B cell (primary cell): ENCODE results near the gene TMEM156. TPM values are rescaled to one million over a fixed set of nuclear protein-coding genes. Genes with fewer than 3 reads are reported as not detected.

Experiments used
- ATAC-seq: fragments of 200-7000 bp; cut with Tn5 transposase; one replicate; pipeline ENCODE4 v1.10.0; 2021; ENCODE audit warnings: low read depth, mild to moderate bottlenecking, moderate number of reproducible peaks, moderate library complexity
- CTCF ChIA-PET: fragments of 350-600 bp; sonication (Branson Sonifier 250); formaldehyde crosslinking; loops from one replicate; lab custom pipeline; 2021; ENCODE audit warnings: antibody characterized with exemption, inconsistent platforms; lab: Charles Lee
- POLR2A ChIA-PET: fragments of 350-600 bp; sonication (Branson Sonifier 250); formaldehyde crosslinking; loops from one replicate; lab custom pipeline; 2021; ENCODE audit warnings: antibody characterized with exemption; lab: Charles Lee
- DNase-seq: peaks from one replicate; pipeline ENCODE4 v3.0.0; 2013
- H2AFZ ChIP-seq: 2 replicates; pipeline ENCODE4 v1.6.1; 2012; ENCODE audit warnings: mild to moderate bottlenecking, low read depth, low read length; ENCODE audit not compliant: insufficient read depth, poor library complexity, severe bottlenecking
- H3K27ac ChIP-seq, 2 donors: 1 replicate in 1 of 2; 2 replicates in 1 of 2; pipeline ENCODE4 v1.5.1; 2012 to 2013; ENCODE audit warnings: low read length in 2 of 2, mild to moderate bottlenecking in 2 of 2, moderate library complexity in 1 of 2
- H3K27me3 ChIP-seq, 4 experiments: fragments of 200-600 bp in 1 of 4; sonication (generic) in 1 of 4; replicated peaks in 1 of 4; 1 replicate in 2 of 4; 2 replicates in 2 of 4; pipeline versions ENCODE4 v1.6.1 to v1.7.0; 2013 to 2016; ENCODE audit warnings: low read length in 3 of 4, mild to moderate bottlenecking in 2 of 4, mixed read lengths in 1 of 4, moderate library complexity in 1 of 4; ENCODE audit not compliant: insufficient read depth in 4 of 4, control insufficient read depth in 3 of 4; ENCODE audit errors: control extremely low read depth in 1 of 4
- H3K36me3 ChIP-seq, 2 experiments: replicated peaks in 1 of 2; 1 replicate in 1 of 2; 2 replicates in 1 of 2; pipeline versions ENCODE4 v1.6.1 to v1.7.1; 2013; ENCODE audit warnings: low read length in 1 of 2; ENCODE audit not compliant: insufficient read depth in 2 of 2, control insufficient read depth in 1 of 2; ENCODE audit errors: control extremely low read depth in 1 of 2, extremely low read depth in 1 of 2
- H3K4me1 ChIP-seq, 2 donors: fragments of 200-600 bp in 1 of 2; sonication (generic) in 1 of 2; 1 replicate in 1 of 2; 2 replicates in 1 of 2; pipeline versions ENCODE4 v1.5.1 to v1.6.1; 2013 to 2017; ENCODE audit warnings: low read length in 2 of 2; ENCODE audit not compliant: control insufficient read depth in 2 of 2, insufficient read depth in 2 of 2
- H3K4me2 ChIP-seq: replicated peaks from 2 replicates; pipeline ENCODE3; 2012; ENCODE audit warnings: mild to moderate bottlenecking, low read depth, low read length; ENCODE audit not compliant: poor library complexity, severe bottlenecking
- H3K4me3 ChIP-seq, 5 experiments: fragments of 200-600 bp in 1 of 5; sonication (generic) in 1 of 5; 1 replicate in 3 of 5; 2 replicates in 2 of 5; pipeline versions ENCODE4 v1.5.1 to v1.7.0; 2011 to 2016; ENCODE audit warnings: low read length in 4 of 5, mild to moderate bottlenecking in 4 of 5, low read depth in 2 of 5, control low read depth in 1 of 5, moderate library complexity in 1 of 5; ENCODE audit not compliant: insufficient read depth in 1 of 5; ENCODE audit errors: control extremely low read depth in 1 of 5, extremely low read depth in 1 of 5
- H3K79me2 ChIP-seq: fragments of 200-600 bp; sonication (generic); one replicate; pipeline ENCODE4 v1.6.0; 2016; ENCODE audit warnings: low read length; ENCODE audit not compliant: control insufficient read depth, insufficient read depth
- H3K9ac ChIP-seq: fragments of 200-600 bp; sonication (generic); 2 replicates; pipeline ENCODE4 v1.6.1; 2017; ENCODE audit warnings: mild to moderate bottlenecking, low read length, moderate library complexity
- H3K9me3 ChIP-seq, 3 donors: one replicate each; pipeline versions ENCODE4 v1.6.1 to v1.7.1; 2013; ENCODE audit warnings: low read length in 2 of 3; ENCODE audit not compliant: control insufficient read depth in 2 of 3, insufficient read depth in 1 of 3; ENCODE audit errors: control extremely low read depth in 1 of 3
- H4K20me1 ChIP-seq: 2 replicates; pipeline ENCODE4 v1.6.0; 2012; ENCODE audit warnings: mild to moderate bottlenecking, low read length; ENCODE audit not compliant: insufficient read depth, control insufficient read depth, poor library complexity, severe bottlenecking
- H3K27ac Mint-ChIP-seq: one replicate; pipeline ENCODE4 v1.8.0; 2021; ENCODE audit warnings: mixed read lengths
- H3K27me3 Mint-ChIP-seq: one replicate; pipeline ENCODE4 v1.8.0; 2021; ENCODE audit warnings: mixed read lengths
- H3K4me1 Mint-ChIP-seq: one replicate; pipeline ENCODE4 v1.8.0; 2021; ENCODE audit warnings: mixed read lengths
- H3K4me3 Mint-ChIP-seq: one replicate; pipeline ENCODE4 v1.8.0; 2021; ENCODE audit warnings: mixed read lengths
- H3K9me3 Mint-ChIP-seq: one replicate; pipeline ENCODE4 v1.8.0; 2022; ENCODE audit warnings: mixed read lengths; ENCODE audit not compliant: insufficient read depth
- EZH2 ChIP-seq: IDR thresholded peaks from 2 replicates; pipeline ENCODE4 v1.6.1; 2012; ENCODE audit warnings: borderline replicate concordance, low read depth, mild to moderate bottlenecking, moderate library complexity, low read length; ENCODE audit not compliant: insufficient read depth, poor library complexity, severe bottlenecking
- intact Hi-C: fragments of 100-400 bp; cut with micrococcal nuclease; formaldehyde crosslinking; loops from one replicate; pipeline ENCODE4 v1.10.0; 2022
- polyA plus RNA-seq: library from polyadenylated mRNA; depleted of rRNA; stranded (reverse); fragments of >200 nt; gene quantifications from 2 replicates; pipeline ENCODE4 v1.2.3, GENCODE V29; 2012
- total RNA-seq, 2 donors: library from RNA; stranded (reverse); fragments of 120-200 nt in 1 of 2; gene quantifications; 1 replicate in 1 of 2; 2 replicates in 1 of 2; pipeline versions ENCODE4 v1.2.3 to v1.2.4, GENCODE V29; 2013 to 2022
- TF ChIP-seq, protein P1 (sequence below): fragments of 200-600 bp; IDR thresholded peaks from one replicate; pipeline ENCODE4 v1.8.0; 2022; ENCODE audit warnings: antibody characterized with exemption, mild to moderate bottlenecking

TMEM156 gene
- total and polyA plus RNA-seq, 2 donors (not counting 1 experiment from before 2014, with no cell fraction given) = 58.4 to 59.9 TPM

DNA sequence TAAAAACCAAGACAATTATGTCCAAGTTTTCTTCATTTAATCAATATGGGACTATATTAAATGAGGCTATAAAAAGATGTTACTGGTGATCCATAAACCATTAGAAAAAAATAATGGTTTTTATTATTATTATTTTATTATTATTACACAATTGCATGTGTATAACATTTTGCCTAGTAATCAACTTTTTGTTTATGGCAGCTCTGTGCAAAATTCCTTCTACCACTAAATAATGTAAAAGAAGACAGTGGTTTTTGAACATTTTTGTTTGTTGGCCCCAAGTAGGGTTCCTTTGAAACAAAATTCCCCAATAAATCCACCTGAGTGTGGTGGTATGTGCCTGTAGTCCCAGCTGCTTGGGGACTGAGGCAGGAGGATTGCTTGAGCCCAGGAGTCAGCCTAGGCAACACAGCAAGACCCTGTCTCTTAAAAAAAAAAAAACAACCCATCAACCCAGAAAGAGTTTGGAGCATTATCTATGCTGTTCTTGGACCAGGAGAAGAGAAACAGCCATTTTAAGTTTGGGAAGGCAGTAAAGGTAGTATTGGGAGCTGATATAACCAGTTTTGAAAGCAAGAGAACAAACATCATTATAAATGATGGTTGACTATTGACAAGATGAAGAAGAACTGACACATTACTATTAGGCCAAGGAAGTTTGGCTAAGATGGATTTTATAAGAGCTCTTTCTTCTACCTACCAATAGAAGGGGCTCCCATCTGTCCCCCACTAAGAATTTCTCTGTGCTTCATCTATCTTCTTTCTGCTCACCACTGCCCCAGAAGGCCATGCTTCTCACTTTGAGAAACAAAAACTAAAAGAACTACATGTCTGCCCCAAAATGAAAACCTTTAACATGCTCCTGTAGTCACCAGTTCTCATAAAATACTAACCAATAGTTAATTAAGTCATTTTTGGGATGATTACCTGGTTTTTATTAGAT, 2.2 kb downstream of the TMEM156 start:
- Histone ChIP-seq H3K36me3 (peaks cover 0 to 9% of the 10 kb centered on the region in 2 experiments), H3K27ac (peak overlapping the region; percentile 35 to 84), H2AFZ (peak overlapping the region; percentile 52), H4K20me1 (no peaks in the 10 kb centered on the region), H3K27me3 (no peaks in the 10 kb centered on the region), H3K9ac (peak overlapping the region; percentile 80), H3K9me3 (peaks cover 0 to 7% (median 0%) of the 10 kb centered on the region in 3 donors), H3K4me1 (peaks cover 40 to 47% of the 10 kb centered on the region in 2 donors), H3K79me2 (peaks cover 72% of the 10 kb centered on the region), H3K4me2 (peak overlapping the region; percentile 82), H3K4me3 (peak overlapping the region; percentile 63 to 98 (median 69))
- ChIA-PET CTCF (interaction anchor here (0.6 to 4.7 kb wide), 6 partner anchors 11 to 128 kb away, joined by 3 to 41 read pairs (median 5); no protein-coding TSS in a partner anchor), POLR2A (interaction anchor here (0.7 kb wide), 1 partner anchor 16 kb away, joined by 3 read pairs; no protein-coding TSS in a partner anchor)
- intact Hi-C loops = loop anchor here (5.0 to 10.0 kb wide), 3 partner anchors 325 to 605 kb away; partner anchors contain the start of genes KLF3 and SMIM14
- ATAC-seq (peak; percentile 39), DNase-seq (peak; percentile 60)
- TF ChIP-seq, protein P1, sequence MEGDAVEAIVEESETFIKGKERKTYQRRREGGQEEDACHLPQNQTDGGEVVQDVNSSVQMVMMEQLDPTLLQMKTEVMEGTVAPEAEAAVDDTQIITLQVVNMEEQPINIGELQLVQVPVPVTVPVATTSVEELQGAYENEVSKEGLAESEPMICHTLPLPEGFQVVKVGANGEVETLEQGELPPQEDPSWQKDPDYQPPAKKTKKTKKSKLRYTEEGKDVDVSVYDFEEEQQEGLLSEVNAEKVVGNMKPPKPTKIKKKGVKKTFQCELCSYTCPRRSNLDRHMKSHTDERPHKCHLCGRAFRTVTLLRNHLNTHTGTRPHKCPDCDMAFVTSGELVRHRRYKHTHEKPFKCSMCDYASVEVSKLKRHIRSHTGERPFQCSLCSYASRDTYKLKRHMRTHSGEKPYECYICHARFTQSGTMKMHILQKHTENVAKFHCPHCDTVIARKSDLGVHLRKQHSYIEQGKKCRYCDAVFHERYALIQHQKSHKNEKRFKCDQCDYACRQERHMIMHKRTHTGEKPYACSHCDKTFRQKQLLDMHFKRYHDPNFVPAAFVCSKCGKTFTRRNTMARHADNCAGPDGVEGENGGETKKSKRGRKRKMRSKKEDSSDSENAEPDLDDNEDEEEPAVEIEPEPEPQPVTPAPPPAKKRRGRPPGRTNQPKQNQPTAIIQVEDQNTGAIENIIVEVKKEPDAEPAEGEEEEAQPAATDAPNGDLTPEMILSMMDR = no peak
- TF ChIP-seq EZH2 = no peak
- H3K4me1 Mint-ChIP-seq = peaks cover 50% of the 10 kb centered on the region
- H3K9me3 Mint-ChIP-seq = no peaks in the 10 kb centered on the region
- H3K27me3 Mint-ChIP-seq = no peaks in the 10 kb centered on the region
- peak overlapping the region; percentile 85 for H3K4me3 Mint-ChIP-seq
- H3K27ac Mint-ChIP-seq = peak overlapping the region; percentile 60

DNA sequence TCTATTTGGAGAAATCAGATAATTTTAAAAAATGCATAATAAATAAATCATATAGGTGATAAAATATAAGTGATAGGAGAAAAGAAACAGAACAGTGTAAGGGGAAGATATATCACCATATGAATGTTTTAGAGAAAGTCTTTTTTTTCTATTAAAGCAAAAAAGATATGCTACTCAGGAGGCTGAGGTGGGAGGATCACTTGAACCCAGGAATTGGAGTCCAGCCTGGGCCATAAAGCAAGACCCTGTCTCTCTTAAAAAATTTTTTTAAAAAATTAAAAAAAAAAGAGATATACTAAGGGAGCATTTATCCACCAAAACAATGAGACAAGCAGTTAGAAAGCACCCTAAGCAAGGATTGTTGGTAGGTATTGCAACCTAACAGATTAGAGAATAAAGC, 6.1 kb downstream of the TMEM156 start:
- H3K4me2 ChIP-seq = peak overlapping the region; percentile 69
- peaks cover 0 to 33% of the 10 kb centered on the region in 2 experiments for H3K36me3 ChIP-seq
- peaks cover 32 to 40% of the 10 kb centered on the region in 2 donors for H3K4me1 ChIP-seq
- peak overlapping the region; percentile 5 to 74 for H3K27ac ChIP-seq
- H3K9me3 ChIP-seq = peaks cover 1 to 14% (median 5%) of the 10 kb centered on the region in 3 donors
- peaks cover 96% of the 10 kb centered on the region for H3K79me2 ChIP-seq
- H3K4me3 Mint-ChIP-seq = peak overlapping the region; percentile 37
- ChIA-PET POLR2A (no interaction called here), CTCF (no interaction called here)
- no peak overlapping the region for H3K4me3 ChIP-seq
- TF ChIP-seq, protein P1 = no peak
- TF ChIP-seq EZH2 = no peak
- intact Hi-C loops = loop anchor here (2.0 kb wide), 1 partner anchor 39 kb away; no protein-coding TSS in a partner anchor
- H3K27me3 Mint-ChIP-seq = no peaks in the 10 kb centered on the region
- H3K9ac ChIP-seq = no peak overlapping the region
- peak overlapping the region; percentile 80 for H3K27ac Mint-ChIP-seq
- DNase-seq = no peak
- H4K20me1 ChIP-seq = peaks cover 6% of the 10 kb centered on the region
- ATAC-seq = no peak
- H3K27me3 ChIP-seq = no peaks in the 10 kb centered on the region
- H3K9me3 Mint-ChIP-seq = peaks cover 4% of the 10 kb centered on the region
- no peak overlapping the region for H2AFZ ChIP-seq
- peaks cover 57% of the 10 kb centered on the region for H3K4me1 Mint-ChIP-seq
